Immature natural killer cell (primary cell): ENCODE data around the gene VWC2. TPM values are rescaled to one million over a fixed set of nuclear protein-coding genes. Genes with fewer than 3 reads are reported as not detected.

Experiments
- DNase-seq, 3 donors: peaks; one replicate each; pipeline ENCODE4 v3.0.0; 2022; ENCODE audit warnings: mixed read lengths in 1 of 3
- H3K27ac Mint-ChIP-seq, 6 donors: one replicate each; pipeline ENCODE4 v1.8.0; 2020; ENCODE audit warnings: mixed read lengths in 6 of 6, mild to moderate bottlenecking in 5 of 6, inconsistent platforms in 4 of 6, moderate library complexity in 3 of 6
- H3K27me3 Mint-ChIP-seq, 3 donors: one replicate each; pipeline ENCODE4 v1.8.0; 2020 to 2021; ENCODE audit warnings: low read depth in 3 of 3, mild to moderate bottlenecking in 3 of 3, mixed read lengths in 3 of 3, moderate library complexity in 3 of 3, inconsistent platforms in 1 of 3
- H3K36me3 Mint-ChIP-seq, 3 donors: one replicate each; pipeline ENCODE4 v1.8.0; 2020; ENCODE audit warnings: mixed read lengths in 3 of 3, inconsistent platforms in 2 of 3, mild to moderate bottlenecking in 2 of 3
- H3K4me1 Mint-ChIP-seq, 2 donors: one replicate each; pipeline ENCODE4 v1.8.0; 2020; ENCODE audit warnings: inconsistent platforms in 2 of 2, mild to moderate bottlenecking in 2 of 2, mixed read lengths in 2 of 2, moderate library complexity in 1 of 2
- H3K4me3 Mint-ChIP-seq, 5 donors: one replicate each; pipeline ENCODE4 v1.8.0; 2020; ENCODE audit warnings: mild to moderate bottlenecking in 5 of 5, mixed read lengths in 5 of 5, inconsistent platforms in 3 of 5, moderate library complexity in 3 of 5
- H3K9me3 Mint-ChIP-seq, 6 donors: one replicate each; pipeline ENCODE4 v1.8.0; 2020; ENCODE audit warnings: mild to moderate bottlenecking in 6 of 6, mixed read lengths in 6 of 6, inconsistent platforms in 4 of 6, moderate library complexity in 3 of 6
- polyA plus RNA-seq, 3 donors: library from polyadenylated mRNA; unstranded; fragments of 300-500 nt; fragmentation: Illumina TruSeq; gene quantifications; one replicate each; pipeline ENCODE4 v1.2.3, GENCODE V29; 2021

Gene VWC2
- polyA plus RNA-seq, 3 donors from 2014 or later, result not detected

GRCh38 chr7:49878627-49879026, 105.2 kb downstream of the VWC2 start:
- Mint-ChIP-seq H3K4me1 (no peaks in the 10 kb centered on the region), H3K27me3 (peaks cover 3 to 7% (median 6%) of the 10 kb centered on the region in 3 donors), H3K27ac (no peak overlapping the region), H3K9me3 (peaks cover 0 to 5% (median 2%) of the 10 kb centered on the region in 6 donors), H3K4me3 (no peak overlapping the region), H3K36me3 (no peaks in the 10 kb centered on the region)
- DNase-seq, result no peak

- no peaks in the 10 kb centered on the region for H3K4me1 Mint-ChIP-seq
- H3K36me3 Mint-ChIP-seq, result no peaks in the 10 kb centered on the region
- H3K27ac Mint-ChIP-seq, result no peak overlapping the region
- H3K9me3 Mint-ChIP-seq, result peaks cover 0 to 5% (median 3%) of the 10 kb centered on the region in 6 donors
- no peak for DNase-seq
- H3K4me3 Mint-ChIP-seq, result no peak overlapping the region
- H3K27me3 Mint-ChIP-seq, result peaks cover 3 to 6% (median 6%) of the 10 kb centered on the region in 3 donors
Measured at GRCh38 chr7:49883933-49884332, 110.5 kb downstream of the VWC2 start.

GRCh38 chr7:49885593-49886285, 112.3 kb downstream of the VWC2 start:
- H3K36me3 Mint-ChIP-seq, result no peaks in the 10 kb centered on the region
- no peak overlapping the region for H3K27ac Mint-ChIP-seq
- H3K27me3 Mint-ChIP-seq, result peaks cover 3 to 6% (median 4%) of the 10 kb centered on the region in 3 donors
- peaks cover 0 to 5% (median 3%) of the 10 kb centered on the region in 6 donors for H3K9me3 Mint-ChIP-seq
- no peak for DNase-seq
- no peak overlapping the region for H3K4me3 Mint-ChIP-seq
- no peaks in the 10 kb centered on the region for H3K4me1 Mint-ChIP-seq

- H3K4me3 Mint-ChIP-seq, result no peak overlapping the region
- H3K27ac Mint-ChIP-seq, result no peak overlapping the region
- peaks cover 0 to 5% (median under 1%) of the 10 kb centered on the region in 6 donors for H3K9me3 Mint-ChIP-seq
- H3K27me3 Mint-ChIP-seq, result no peaks in the 10 kb centered on the region
- DNase-seq, result no peak
- H3K36me3 Mint-ChIP-seq, result no peaks in the 10 kb centered on the region
- no peaks in the 10 kb centered on the region for H3K4me1 Mint-ChIP-seq
Measured at GRCh38 chr7:49892481-49892880, 119.0 kb downstream of the VWC2 start.

- H3K4me1 Mint-ChIP-seq, result no peaks in the 10 kb centered on the region
- H3K36me3 Mint-ChIP-seq, result no peaks in the 10 kb centered on the region
- peaks cover 0 to 2% (median 0%) of the 10 kb centered on the region in 3 donors for H3K27me3 Mint-ChIP-seq
- peaks cover 0 to 5% (median 2%) of the 10 kb centered on the region in 6 donors for H3K9me3 Mint-ChIP-seq
- no peak for DNase-seq
- no peak overlapping the region for H3K27ac Mint-ChIP-seq
- H3K4me3 Mint-ChIP-seq, result no peak overlapping the region
Measured at GRCh38 chr7:49893131-49893530, 119.7 kb downstream of the VWC2 start.

GRCh38 chr7:49894543-49894942, 121.1 kb downstream of the VWC2 start:
- peaks cover 0 to 13% (median 2%) of the 10 kb centered on the region in 6 donors for H3K9me3 Mint-ChIP-seq
- no peak for DNase-seq
- no peaks in the 10 kb centered on the region for H3K4me1 Mint-ChIP-seq
- H3K27ac Mint-ChIP-seq, result no peak overlapping the region
- peaks cover 0 to 2% (median 0%) of the 10 kb centered on the region in 3 donors for H3K27me3 Mint-ChIP-seq
- H3K36me3 Mint-ChIP-seq, result no peaks in the 10 kb centered on the region
- no peak overlapping the region for H3K4me3 Mint-ChIP-seq

GRCh38 chr7:49911909-49912308, 138.5 kb downstream of the VWC2 start:
- Mint-ChIP-seq H3K4me1 (no peaks in the 10 kb centered on the region), H3K36me3 (no peaks in the 10 kb centered on the region), H3K4me3 (no peak overlapping the region), H3K27me3 (peaks cover 0 to 3% (median 2%) of the 10 kb centered on the region in 3 donors), H3K9me3 (peaks cover 0 to 10% (median 2%) of the 10 kb centered on the region in 6 donors), H3K27ac (no peak overlapping the region)
- DNase-seq, result no peak

- H3K4me3 Mint-ChIP-seq, result no peak overlapping the region
- peaks cover 5 to 20% (median 8%) of the 10 kb centered on the region in 6 donors for H3K9me3 Mint-ChIP-seq
- no peak for DNase-seq
- no peaks in the 10 kb centered on the region for H3K36me3 Mint-ChIP-seq
- no peak overlapping the region for H3K27ac Mint-ChIP-seq
- H3K27me3 Mint-ChIP-seq, result no peaks in the 10 kb centered on the region
- no peaks in the 10 kb centered on the region for H3K4me1 Mint-ChIP-seq
Measured at GRCh38 chr7:49926720-49927119, 153.3 kb downstream of the VWC2 start.

- Mint-ChIP-seq H3K9me3 (peaks cover 5 to 26% (median 9%) of the 10 kb centered on the region in 6 donors), H3K4me1 (no peaks in the 10 kb centered on the region), H3K36me3 (no peaks in the 10 kb centered on the region), H3K27ac (no peak overlapping the region), H3K27me3 (no peaks in the 10 kb centered on the region), H3K4me3 (no peak overlapping the region)
- DNase-seq, result no peak
Measured at GRCh38 chr7:49927631-49928030, 154.2 kb downstream of the VWC2 start.

GRCh38 chr7:49928787-49929186, 155.3 kb downstream of the VWC2 start:
- no peak for DNase-seq
- H3K4me3 Mint-ChIP-seq, result no peak overlapping the region
- H3K36me3 Mint-ChIP-seq, result no peaks in the 10 kb centered on the region
- H3K4me1 Mint-ChIP-seq, result no peaks in the 10 kb centered on the region
- H3K27ac Mint-ChIP-seq, result no peak overlapping the region
- H3K27me3 Mint-ChIP-seq, result no peaks in the 10 kb centered on the region
- H3K9me3 Mint-ChIP-seq, result peaks cover 7 to 29% (median 9%) of the 10 kb centered on the region in 6 donors

GRCh38 chr7:49931627-49932026, 158.2 kb downstream of the VWC2 start:
- DNase-seq, result no peak
- H3K4me1 Mint-ChIP-seq, result no peaks in the 10 kb centered on the region
- H3K4me3 Mint-ChIP-seq, result no peak overlapping the region
- no peak overlapping the region for H3K27ac Mint-ChIP-seq
- H3K36me3 Mint-ChIP-seq, result no peaks in the 10 kb centered on the region
- no peaks in the 10 kb centered on the region for H3K27me3 Mint-ChIP-seq
- H3K9me3 Mint-ChIP-seq, result peaks cover 2 to 29% (median 9%) of the 10 kb centered on the region in 6 donors

- Mint-ChIP-seq H3K9me3 (peaks cover 2 to 24% (median 5%) of the 10 kb centered on the region in 6 donors), H3K36me3 (no peaks in the 10 kb centered on the region), H3K27ac (no peak overlapping the region), H3K4me3 (no peak overlapping the region), H3K4me1 (no peaks in the 10 kb centered on the region), H3K27me3 (no peaks in the 10 kb centered on the region)
- no peak for DNase-seq
Measured at GRCh38 chr7:49937608-49938007, 164.2 kb downstream of the VWC2 start.
